PFSK-1 (cell line): ENCODE data around the gene SLC36A3.

Experiments used
- FOXP2 ChIP-seq: optimal IDR thresholded peaks from 2 replicates; pipeline ENCODE3; 2011; ENCODE audit warnings: borderline replicate concordance, control low read depth, inconsistent platforms; ENCODE audit not compliant: insufficient read depth; ENCODE audit errors: extremely low read length, extremely low read depth
- POLR2AphosphoS5 ChIP-seq: IDR thresholded peaks from 2 replicates; pipeline ENCODE4 v1.6.1; 2012; ENCODE audit warnings: low read depth, mild to moderate bottlenecking, control low read depth, low read length, moderate library complexity
- REST ChIP-seq, 2 experiments: IDR thresholded peaks; 2 replicates each; pipeline versions ENCODE4 v1.6.1 to v1.8.0; 2011 to 2012; ENCODE audit warnings: low read depth in 2 of 2, low read length in 2 of 2, control low read depth in 1 of 2, inconsistent platforms in 1 of 2, mild to moderate bottlenecking in 1 of 2, moderate library complexity in 1 of 2; ENCODE audit not compliant: insufficient read depth in 1 of 2
- SIN3A ChIP-seq: IDR thresholded peaks from 2 replicates; pipeline ENCODE4 v1.6.1; 2012; ENCODE audit warnings: mild to moderate bottlenecking, low read length, moderate library complexity, borderline replicate concordance; ENCODE audit not compliant: insufficient read depth
- TAF1 ChIP-seq: IDR thresholded peaks from 2 replicates; pipeline ENCODE4 v1.6.1; 2012; ENCODE audit warnings: low read length, control low read depth, borderline replicate concordance; ENCODE audit not compliant: insufficient read depth

Gene SLC36A3

GRCh38 chr5:151296478-151296830, 7.1 kb downstream of the SLC36A3 start:
- TF ChIP-seq FOXP2 = no peak
- no peak for TF ChIP-seq SIN3A
- no peak for TF ChIP-seq TAF1
- TF ChIP-seq REST (IDR thresholded peaks at IDR 0.05; ENCODE audit: insufficient read depth in 1 of 2, low read depth in 2 of 2, low read length in 2 of 2) = no peak
- no peak for TF ChIP-seq POLR2AphosphoS5

- TF ChIP-seq SIN3A = no peak
- TF ChIP-seq POLR2AphosphoS5 = no peak
- no peak for TF ChIP-seq REST (IDR thresholded peaks at IDR 0.05; ENCODE audit: insufficient read depth in 1 of 2, low read depth in 2 of 2, low read length in 2 of 2)
- TF ChIP-seq TAF1 = no peak
- no peak for TF ChIP-seq FOXP2
These were observed 7.6 kb downstream of the SLC36A3 start for GRCh38 chr5:151295791-151296477.

- TF ChIP-seq SIN3A (no peak), REST (IDR thresholded peaks at IDR 0.05; ENCODE audit: insufficient read depth in 1 of 2, low read depth in 2 of 2, low read length in 2 of 2) (no peak), FOXP2 (no peak), POLR2AphosphoS5 (no peak), TAF1 (no peak)
These were observed 8.4 kb downstream of the SLC36A3 start for GRCh38 chr5:151295138-151295537.

- no peak for TF ChIP-seq POLR2AphosphoS5
- no peak for TF ChIP-seq SIN3A
- TF ChIP-seq REST (IDR thresholded peaks at IDR 0.05; ENCODE audit: insufficient read depth in 1 of 2, low read depth in 2 of 2, low read length in 2 of 2) = no peak
- TF ChIP-seq TAF1 = no peak
These were observed 9.9 kb downstream of the SLC36A3 start for GRCh38 chr5:151293624-151294023.

GRCh38 chr5:151288180-151288579, 15.4 kb downstream of the SLC36A3 start:
- no peak for TF ChIP-seq POLR2AphosphoS5
- TF ChIP-seq FOXP2 = no peak
- TF ChIP-seq SIN3A = no peak
